Lower leg skin (tissue), 4 donors: ENCODE data around the gene MAGI2. TPM values are rescaled to one million over a fixed set of nuclear protein-coding genes. Genes with fewer than 3 reads are reported as not detected.

ENCODE experiments used
- DNase-seq, 2 donors: peaks; one replicate each; pipeline ENCODE4 v3.0.0-alpha.2; 2019; ENCODE audit warnings: low spot score in 2 of 2
- H3K4me3 ChIP-seq: fragments of 200-600 bp; sonication (generic); 2 replicates; pipeline ENCODE4 v1.5.1; 2017; ENCODE audit warnings: mild to moderate bottlenecking, low read depth; ENCODE audit not compliant: poor library complexity, severe bottlenecking
- CTCF ChIP-seq, 3 donors: fragments of 450-650 bp; IDR thresholded peaks; one replicate each; pipeline ENCODE4 v1.5.1; 2016; ENCODE audit warnings: antibody characterized with exemption in 3 of 3, mild to moderate bottlenecking in 3 of 3, moderate library complexity in 2 of 3
- POLR2A ChIP-seq, 2 donors: fragments of 450-650 bp; IDR thresholded peaks; one replicate each; pipeline ENCODE4 v1.6.1; 2016 to 2017; ENCODE audit warnings: antibody characterized with exemption in 2 of 2, mild to moderate bottlenecking in 1 of 2, moderate library complexity in 1 of 2
- WGBS, 2 donors: methylation state at CpG; one replicate each; pipeline ENCODE4 v1.1.5; 2018; 5-methylcytosine and 5-hydroxymethylcytosine counted together
- intact Hi-C: fragments of 100-400 bp; cut with DNase I; formaldehyde crosslinking; loops from one replicate; pipeline ENCODE4 v1.15.0; 2023; ENCODE audit warnings: low total_unique reads
- total RNA-seq, 4 donors: library from RNA; depleted of rRNA; stranded (reverse); fragments of >200 nt; gene quantifications; one replicate each; pipeline ENCODE4 v1.1.0, GENCODE V29; 2016

The MAGI2 gene
- total RNA-seq, 4 donors from 2014 or later, result 1.6 to 3.0 (median 2.1) TPM

- TF ChIP-seq CTCF (IDR thresholded peaks at IDR 0.05) (no peak), POLR2A (IDR thresholded peaks at IDR 0.05) (no peak)
- no peak overlapping the region for H3K4me3 ChIP-seq
- no peak for DNase-seq
- intact Hi-C loops, result no loop called here
- 75 to 79% methylated on average over 2 of the region's 2 CpGs for WGBS, 2 donors
Measured at GRCh38 chr7:78476851-78477405, 976.5 kb downstream of the MAGI2 start.

GRCh38 chr7:78473571-78474301 lies 979.7 kb downstream of the MAGI2 start:
- intact Hi-C loops, result no loop called here
- WGBS, 2 donors, result 40 to 52% methylated on average over 5 of the region's 5 CpGs
- TF ChIP-seq POLR2A (IDR thresholded peaks at IDR 0.05) (no peak), CTCF (IDR thresholded peaks at IDR 0.05) (no peak)
- no peak for DNase-seq
- H3K4me3 ChIP-seq, result no peak overlapping the region

- no peak for DNase-seq
- TF ChIP-seq POLR2A (IDR thresholded peaks at IDR 0.05) (no peak), CTCF (IDR thresholded peaks at IDR 0.05) (no peak)
- H3K4me3 ChIP-seq, result no peak overlapping the region
- 73 to 76% methylated on average over 1 of the region's 1 CpG for WGBS, 2 donors
- intact Hi-C loops, result no loop called here
Measured at GRCh38 chr7:78473021-78473420, 980.4 kb downstream of the MAGI2 start.

- DNase-seq, result no peak
- intact Hi-C loops, result no loop called here
Measured at GRCh38 chr7:78472519-78472918, 980.9 kb downstream of the MAGI2 start.

GRCh38 chr7:78465894-78466293 lies 987.6 kb downstream of the MAGI2 start:
- no peak for TF ChIP-seq POLR2A (IDR thresholded peaks at IDR 0.05)
- TF ChIP-seq CTCF (IDR thresholded peaks at IDR 0.05), result no peak
- no peak overlapping the region for H3K4me3 ChIP-seq
- 67 to 83% methylated on average over 5 of the region's 5 CpGs for WGBS, 2 donors
- no peak for DNase-seq
- intact Hi-C loops, result no loop called here

More at GRCh38 chr7:78472519-78472918, 980.9 kb downstream of the MAGI2 start:
- TF ChIP-seq CTCF (IDR thresholded peaks at IDR 0.05) (no peak), POLR2A (IDR thresholded peaks at IDR 0.05) (no peak)
- no peak overlapping the region for H3K4me3 ChIP-seq
